Body of pancreas (tissue), 4 donors: ENCODE measurements around the gene IP6K3.

Source experiments
- CTCF ChIP-seq, 7 experiments: fragments of 450-650 bp in 4 of 7; fragments of 200-600 bp in 3 of 7; sonication (generic) in 3 of 7; IDR thresholded peaks; one replicate each; pipeline ENCODE4 v1.5.1; 2016 to 2019; ENCODE audit warnings: antibody characterized with exemption in 7 of 7
- POLR2A ChIP-seq, 3 donors: fragments of 450-650 bp; IDR thresholded peaks; one replicate each; pipeline ENCODE4 v1.6.1; 2016; ENCODE audit warnings: antibody characterized with exemption in 3 of 3, mild to moderate bottlenecking in 2 of 3

GRCh38 chr6:33673851-33674250 is 72.9 kb downstream of the IP6K3 start:
- TF ChIP-seq CTCF (IDR thresholded peaks at IDR 0.05) (no peak), POLR2A (IDR thresholded peaks at IDR 0.05) (no peak)
